Measurements from ENCODE around the gene SRGAP1.

The SRGAP1 gene

GRCh38 chr12:64203036-64203435 is 358.5 kb downstream of the SRGAP1 start:
- DNase-seq (ENCODE audit: low read depth in 3 of 3), result no peak

DNA sequence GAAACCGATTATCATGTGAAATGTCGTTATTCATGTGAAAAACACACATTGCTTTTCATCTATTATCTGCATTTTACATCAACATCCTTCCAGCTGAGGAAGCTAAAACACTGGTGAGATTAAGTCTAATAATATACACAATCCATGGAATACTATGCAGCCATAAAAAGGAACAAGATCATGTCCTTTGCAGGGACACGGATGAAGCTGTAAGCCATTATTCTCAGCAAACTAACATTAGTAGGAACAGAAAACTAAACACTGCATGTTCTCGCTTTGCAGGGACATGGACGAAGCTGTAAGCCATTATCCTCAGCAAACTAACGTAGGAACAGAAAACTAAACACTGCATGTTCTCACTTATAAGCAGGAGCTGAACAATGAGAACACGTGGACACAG is 359.3 kb downstream of the SRGAP1 start:
- no peak for DNase-seq (ENCODE audit: low read depth in 3 of 3)

- DNase-seq (ENCODE audit: low read depth in 3 of 3), result no peak
Observed at GRCh38 chr12:64205542-64205941, 361.0 kb downstream of the SRGAP1 start.

- no peak for DNase-seq (ENCODE audit: low read depth in 3 of 3)
Observed at GRCh38 chr12:64207453-64207852, 363.0 kb downstream of the SRGAP1 start.
